ENCODE results near the gene C12orf76.
"Not testable (repeated sequence)": the region's sequence is repeated elsewhere in the genome, so short reads cannot be mapped to it uniquely, and the experiment has no call there.

The C12orf76 gene, protein sequence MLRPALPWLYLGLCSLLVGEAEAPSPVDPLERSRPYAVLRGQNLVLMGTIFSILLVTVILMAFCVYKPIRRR

DNA sequence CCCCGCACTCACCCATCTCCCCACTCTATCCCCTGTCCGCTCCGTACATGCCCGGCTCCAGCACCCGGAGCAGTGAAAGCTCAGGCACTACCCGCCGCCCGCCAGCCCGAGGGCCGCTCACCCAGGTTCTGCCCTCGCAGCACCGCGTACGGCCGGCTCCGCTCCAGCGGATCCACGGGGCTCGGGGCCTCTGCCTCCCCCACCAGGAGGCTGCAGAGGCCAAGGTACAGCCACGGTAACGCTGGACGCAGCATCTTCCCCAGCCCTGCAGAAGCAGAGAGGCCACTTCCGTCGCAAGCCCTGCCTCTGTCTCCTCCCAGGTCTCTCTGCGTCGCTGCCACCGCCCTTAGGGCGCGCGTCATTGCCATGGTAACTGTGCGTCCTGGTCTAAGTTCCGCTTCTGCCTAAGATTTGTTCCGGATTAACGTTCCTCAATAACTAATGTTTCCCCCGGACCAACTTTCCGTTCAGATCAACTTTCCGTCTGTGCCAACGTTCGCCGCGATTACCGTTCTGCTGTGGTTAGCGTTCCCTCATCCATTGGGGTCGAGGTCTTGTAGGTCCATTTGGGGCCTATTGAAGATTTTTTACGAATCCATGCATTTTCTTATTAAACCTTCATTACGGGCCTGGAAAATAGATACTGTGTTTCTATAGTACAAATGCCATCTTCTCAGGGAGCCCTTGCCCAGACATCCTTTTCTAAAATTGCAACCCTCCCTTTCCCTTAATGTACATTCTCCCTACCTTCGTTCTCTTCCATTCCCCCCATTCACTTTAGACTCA is at the start of gene C12orf76:
C12orf76 (minus strand) TSS at position 281 of the 786 bp plus-strand sequence; CDS start at position 254, 27 bp downstream.
- TF ChIP-seq, protein P1, sequence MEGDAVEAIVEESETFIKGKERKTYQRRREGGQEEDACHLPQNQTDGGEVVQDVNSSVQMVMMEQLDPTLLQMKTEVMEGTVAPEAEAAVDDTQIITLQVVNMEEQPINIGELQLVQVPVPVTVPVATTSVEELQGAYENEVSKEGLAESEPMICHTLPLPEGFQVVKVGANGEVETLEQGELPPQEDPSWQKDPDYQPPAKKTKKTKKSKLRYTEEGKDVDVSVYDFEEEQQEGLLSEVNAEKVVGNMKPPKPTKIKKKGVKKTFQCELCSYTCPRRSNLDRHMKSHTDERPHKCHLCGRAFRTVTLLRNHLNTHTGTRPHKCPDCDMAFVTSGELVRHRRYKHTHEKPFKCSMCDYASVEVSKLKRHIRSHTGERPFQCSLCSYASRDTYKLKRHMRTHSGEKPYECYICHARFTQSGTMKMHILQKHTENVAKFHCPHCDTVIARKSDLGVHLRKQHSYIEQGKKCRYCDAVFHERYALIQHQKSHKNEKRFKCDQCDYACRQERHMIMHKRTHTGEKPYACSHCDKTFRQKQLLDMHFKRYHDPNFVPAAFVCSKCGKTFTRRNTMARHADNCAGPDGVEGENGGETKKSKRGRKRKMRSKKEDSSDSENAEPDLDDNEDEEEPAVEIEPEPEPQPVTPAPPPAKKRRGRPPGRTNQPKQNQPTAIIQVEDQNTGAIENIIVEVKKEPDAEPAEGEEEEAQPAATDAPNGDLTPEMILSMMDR (IDR thresholded peaks at IDR 0.05; ENCODE audit: borderline replicate concordance, control extremely low read depth, extremely low read depth, insufficient read depth, missing control alignments), result no peak
- DNase-seq (ENCODE audit: low spot score), result peak; percentile 95
- in situ Hi-C loops (cut with MboI; ENCODE audit: low sequenced_read_pairs, unreplicated experiment), result no loop called here

DNA sequence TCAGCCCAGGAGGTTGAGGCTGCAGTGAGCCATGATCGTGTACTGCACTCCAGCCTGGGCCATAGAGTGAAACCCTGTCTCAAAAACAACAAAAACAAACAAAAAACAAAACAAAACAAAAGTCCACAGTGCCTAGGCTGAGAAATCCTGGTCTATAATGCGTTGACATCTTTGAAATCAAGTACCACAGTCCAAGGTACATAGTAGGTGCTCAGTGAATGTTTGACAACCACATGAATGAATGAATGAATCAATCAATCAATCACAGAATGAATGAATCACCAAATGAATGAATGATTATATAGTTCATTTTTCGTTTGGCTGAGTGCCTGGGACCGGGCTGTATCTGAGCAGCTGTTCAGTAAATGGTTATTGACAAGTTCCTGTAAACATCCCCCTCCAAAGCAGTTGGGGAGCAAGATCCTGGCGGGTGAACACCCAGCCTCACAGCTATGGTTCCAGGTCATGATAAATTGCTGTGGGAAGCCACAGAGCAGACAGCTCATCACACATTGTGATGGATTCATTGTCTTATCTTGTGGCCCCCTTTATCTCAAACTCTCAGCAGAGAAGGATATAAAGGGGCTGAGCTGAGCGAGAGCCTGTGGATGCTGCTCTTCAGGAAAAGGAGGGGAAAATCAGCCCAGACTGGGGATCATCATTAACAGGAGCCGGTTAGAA is 45.4 kb upstream of the C12orf76 start:
- in situ Hi-C loops (cut with MboI; ENCODE audit: low sequenced_read_pairs, unreplicated experiment), result no loop called here
- TF ChIP-seq, protein P1 (IDR thresholded peaks at IDR 0.05; ENCODE audit: borderline replicate concordance, control extremely low read depth, extremely low read depth, insufficient read depth, missing control alignments), result no peak
- DNase-seq (ENCODE audit: low spot score), result no peak

DNA sequence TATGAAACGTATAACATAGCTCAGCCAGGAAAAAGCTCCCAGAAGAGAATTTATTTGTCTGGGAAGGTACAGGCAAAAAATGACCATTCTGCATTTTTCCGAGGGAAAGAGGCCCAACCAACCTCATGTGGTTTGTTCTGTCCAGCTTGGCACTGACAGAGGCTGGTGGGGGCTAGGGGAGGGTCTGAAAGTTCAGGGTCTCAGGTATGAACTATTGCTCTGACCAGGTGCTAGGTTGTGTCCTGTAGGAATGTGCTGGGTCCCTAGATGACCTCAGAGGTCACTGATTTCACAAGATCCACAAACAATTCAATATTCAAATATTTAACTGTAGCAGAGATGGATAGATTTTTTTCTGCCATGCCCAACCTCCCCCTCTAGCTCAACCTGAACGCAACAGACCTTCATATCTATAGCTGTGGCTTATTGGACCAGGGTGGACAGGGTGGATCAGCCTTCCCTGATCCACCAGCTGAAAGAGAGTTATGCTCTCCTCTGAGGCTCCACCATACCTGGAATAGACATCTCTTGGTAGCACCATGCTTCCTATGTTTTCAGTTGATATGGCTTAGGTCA is 42.9 kb upstream of the C12orf76 start:
- in situ Hi-C loops (cut with MboI; ENCODE audit: low sequenced_read_pairs, unreplicated experiment), result no loop called here
- DNase-seq (ENCODE audit: low spot score), result no peak
- TF ChIP-seq, protein P1 (IDR thresholded peaks at IDR 0.05; ENCODE audit: borderline replicate concordance, control extremely low read depth, extremely low read depth, insufficient read depth, missing control alignments), result no peak

DNA sequence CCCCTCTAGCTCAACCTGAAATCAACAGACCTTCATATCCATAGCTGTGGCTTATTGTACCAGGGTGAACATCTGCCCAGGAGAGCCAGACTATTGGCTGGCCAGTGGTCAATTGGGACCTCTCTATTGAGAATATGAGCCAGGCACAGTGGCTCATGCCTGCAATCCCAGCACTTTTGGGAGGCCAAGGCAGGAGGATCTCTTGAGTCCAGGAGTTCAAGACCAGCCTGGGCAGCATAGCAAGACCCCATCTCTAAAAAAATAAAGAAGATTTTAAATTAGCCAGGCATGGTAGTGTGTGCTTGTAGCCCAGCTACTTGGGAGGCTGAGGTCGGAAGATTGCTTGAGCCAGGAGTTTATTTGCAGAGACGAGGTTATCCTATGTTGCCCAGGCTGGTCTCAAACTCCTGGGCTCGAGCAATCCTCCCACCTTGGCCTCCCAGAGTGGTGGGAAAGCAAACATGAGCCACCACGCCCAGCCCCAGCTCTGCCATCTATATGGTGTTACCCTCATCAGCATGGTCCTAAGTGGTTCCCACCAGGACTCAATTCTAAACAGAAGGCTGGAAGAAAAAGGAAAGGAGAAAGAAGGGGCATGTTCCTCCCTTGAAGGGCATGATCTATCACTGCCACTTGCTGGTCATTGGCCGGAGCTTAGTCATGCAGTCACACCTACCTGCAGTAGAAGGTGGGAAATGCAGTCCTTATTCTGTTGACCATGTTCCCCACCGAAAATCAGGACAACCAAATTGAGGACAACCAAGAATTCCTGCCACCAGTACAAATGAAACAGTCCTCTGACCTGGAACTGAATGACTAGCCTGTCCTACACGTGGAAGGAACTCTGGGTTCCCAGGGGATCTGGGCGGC is 42.2 kb upstream of the C12orf76 start:
- DNase-seq (ENCODE audit: low spot score), result no peak
- in situ Hi-C loops (cut with MboI; ENCODE audit: low sequenced_read_pairs, unreplicated experiment), result no loop called here

DNA sequence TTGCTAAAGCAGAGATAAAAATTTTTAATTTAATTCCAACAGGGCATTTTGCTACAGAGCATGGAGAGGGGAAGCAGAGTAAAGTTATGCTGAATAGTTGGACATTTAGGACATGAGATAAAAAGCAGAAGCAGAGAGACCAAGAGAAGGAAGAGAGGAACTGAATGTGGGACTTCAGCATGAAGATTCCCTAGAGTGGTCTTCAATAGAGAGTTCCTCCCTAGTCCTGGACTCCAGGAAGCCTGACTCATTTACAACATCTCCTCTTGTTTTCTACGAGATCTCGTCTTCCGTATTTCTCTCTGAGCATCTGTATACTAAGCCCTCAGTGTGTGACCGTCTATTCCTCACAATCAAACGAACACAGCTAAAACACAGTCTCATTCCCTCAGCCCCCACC is 40.6 kb upstream of the C12orf76 start:
- in situ Hi-C loops (cut with MboI; ENCODE audit: low sequenced_read_pairs, unreplicated experiment), result no loop called here
- TF ChIP-seq, protein P1 (IDR thresholded peaks at IDR 0.05; ENCODE audit: borderline replicate concordance, control extremely low read depth, extremely low read depth, insufficient read depth, missing control alignments), result no peak
- DNase-seq (ENCODE audit: low spot score), result no peak

More for the DNA sequence above, 42.2 kb upstream of the C12orf76 start:
- TF ChIP-seq, protein P1 (IDR thresholded peaks at IDR 0.05; ENCODE audit: borderline replicate concordance, control extremely low read depth, extremely low read depth, insufficient read depth, missing control alignments), result no peak

DNA sequence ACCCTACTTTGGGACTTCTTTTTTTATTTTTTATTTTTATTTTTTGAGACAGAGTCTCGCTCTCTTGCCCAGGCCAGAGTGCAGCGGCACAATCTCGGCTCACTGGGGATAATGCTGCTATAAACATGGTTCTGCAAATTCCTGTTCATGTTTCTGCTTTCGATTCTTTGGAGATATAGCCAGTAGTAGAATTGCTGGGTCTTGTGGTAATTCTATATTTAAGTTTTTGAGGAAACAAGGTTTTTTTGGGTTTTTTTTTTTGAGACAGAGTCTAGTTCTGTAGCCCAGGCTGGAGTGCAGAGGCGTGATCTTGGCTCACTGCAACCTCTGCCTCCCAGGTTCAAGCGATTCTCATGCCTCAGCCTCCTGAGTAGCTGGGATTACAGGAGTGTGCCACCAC is 39.9 kb upstream of the C12orf76 start:
- in situ Hi-C loops (cut with MboI; ENCODE audit: low sequenced_read_pairs, unreplicated experiment), result not testable (repeated sequence)

More for the DNA sequence above, 39.9 kb upstream of the C12orf76 start:
- not testable (repeated sequence) for DNase-seq (ENCODE audit: low spot score)
